Stimulated activated CD4-positive, alpha-beta T cell treated with anti-CD3 and anti-CD28 coated beads, Interleukin-2, amount 100 ng/mL, for 24 hours (primary cell): Measurements from ENCODE around the gene CYB5A.
A peak's percentile ranks its signal among the peaks of the same experiment; 100 is the strongest.

Source experiments
- DNase-seq, 2 donors: peaks; one replicate each; pipeline ENCODE4 v3.0.0-alpha.2; 2020

Gene CYB5A

GRCh38 chr18:74274700-74275099 is 17.1 kb downstream of the CYB5A start:
- no peak for DNase-seq

DNA sequence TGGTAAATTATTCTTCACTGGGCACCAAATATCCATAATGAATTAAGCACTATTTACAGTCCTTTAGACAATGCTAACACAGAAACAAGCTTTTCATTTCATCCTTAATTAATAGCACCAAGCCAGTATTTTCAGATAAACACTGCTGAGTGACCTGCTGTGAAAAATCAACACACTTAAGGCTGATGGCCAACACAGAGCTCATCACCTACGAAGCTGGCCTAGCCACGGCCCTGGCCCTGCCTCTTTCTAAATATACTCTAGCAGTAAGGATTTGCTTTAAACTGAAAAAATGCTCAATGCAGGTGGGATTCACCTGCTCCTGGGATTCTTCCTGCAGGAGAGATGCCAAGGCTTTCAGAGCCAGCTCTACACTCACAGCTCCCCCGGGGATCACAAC is 18.4 kb downstream of the CYB5A start:
- DNase-seq: no peak

GRCh38 chr18:74271635-74272034 is 20.1 kb downstream of the CYB5A start:
- no peak for DNase-seq

GRCh38 chr18:74268933-74269620 is 22.7 kb downstream of the CYB5A start:
- no peak for DNase-seq

DNA sequence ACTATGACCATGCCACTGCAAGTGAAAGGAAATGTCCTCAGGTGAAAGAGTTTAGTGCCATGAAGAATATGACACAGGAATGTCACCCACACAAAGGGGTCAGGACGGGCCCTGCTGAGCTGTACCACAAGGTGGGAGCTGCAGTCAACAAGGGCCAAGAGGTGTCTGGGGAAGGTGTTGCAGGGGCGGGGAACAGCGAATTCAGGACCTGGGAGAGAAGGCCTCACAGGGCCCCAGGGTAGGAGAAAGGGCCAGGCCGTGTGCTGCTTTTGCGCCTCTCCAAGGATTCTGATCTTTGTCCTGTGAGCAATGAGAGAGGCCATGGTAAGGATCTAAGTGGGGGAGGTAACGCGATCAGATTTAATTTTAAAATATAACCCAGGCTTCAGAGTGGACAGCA is 23.6 kb downstream of the CYB5A start:
- no peak for DNase-seq

DNA sequence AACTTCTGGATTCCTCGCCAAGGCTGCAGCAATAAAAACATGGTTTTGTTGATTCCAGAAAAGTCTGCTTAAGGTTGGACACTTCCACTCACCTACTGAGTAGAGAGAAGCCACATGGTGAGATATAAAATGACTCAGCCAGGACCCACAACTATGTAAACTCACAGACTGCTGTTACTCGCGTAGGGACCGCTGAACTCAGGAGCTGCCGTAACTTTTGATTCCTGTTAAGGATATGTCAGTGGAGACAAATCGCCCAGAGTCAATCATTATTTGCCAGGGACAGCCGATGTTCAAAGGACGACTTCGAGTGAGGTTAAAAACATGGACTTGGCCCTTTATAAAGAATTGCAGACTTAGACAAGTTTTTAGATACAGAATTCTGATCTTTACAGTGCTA is 25.6 kb downstream of the CYB5A start:
- DNase-seq: no peak

DNA sequence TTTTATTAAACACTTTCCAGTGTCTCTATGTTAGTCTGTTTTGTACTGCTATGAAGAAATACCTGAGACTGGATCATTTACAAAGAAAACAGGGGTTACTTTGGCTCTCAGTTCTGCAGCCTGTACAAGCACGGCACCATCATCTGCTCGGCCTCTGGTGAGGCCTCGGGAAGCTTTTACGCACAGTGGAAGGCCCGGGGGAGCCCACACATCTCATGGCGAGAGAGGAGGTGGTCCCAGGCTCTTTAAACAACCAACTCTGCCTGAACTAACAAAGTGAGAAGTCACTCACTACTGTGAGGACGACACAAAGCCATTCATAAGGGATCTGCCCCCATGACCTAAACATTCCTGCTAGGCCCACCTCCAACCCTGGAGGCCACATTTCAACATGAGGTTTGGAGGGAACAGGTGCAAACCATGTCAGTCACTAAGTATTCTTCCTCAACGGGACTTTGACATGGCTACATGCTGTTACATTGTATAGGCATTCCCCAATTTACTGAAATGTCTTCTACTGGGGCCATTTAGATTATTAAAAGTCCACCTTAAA is 26.1 kb downstream of the CYB5A start:
- no peak for DNase-seq

GRCh38 chr18:74264303-74265020 is 27.3 kb downstream of the CYB5A start:
- DNase-seq: no peak

DNA sequence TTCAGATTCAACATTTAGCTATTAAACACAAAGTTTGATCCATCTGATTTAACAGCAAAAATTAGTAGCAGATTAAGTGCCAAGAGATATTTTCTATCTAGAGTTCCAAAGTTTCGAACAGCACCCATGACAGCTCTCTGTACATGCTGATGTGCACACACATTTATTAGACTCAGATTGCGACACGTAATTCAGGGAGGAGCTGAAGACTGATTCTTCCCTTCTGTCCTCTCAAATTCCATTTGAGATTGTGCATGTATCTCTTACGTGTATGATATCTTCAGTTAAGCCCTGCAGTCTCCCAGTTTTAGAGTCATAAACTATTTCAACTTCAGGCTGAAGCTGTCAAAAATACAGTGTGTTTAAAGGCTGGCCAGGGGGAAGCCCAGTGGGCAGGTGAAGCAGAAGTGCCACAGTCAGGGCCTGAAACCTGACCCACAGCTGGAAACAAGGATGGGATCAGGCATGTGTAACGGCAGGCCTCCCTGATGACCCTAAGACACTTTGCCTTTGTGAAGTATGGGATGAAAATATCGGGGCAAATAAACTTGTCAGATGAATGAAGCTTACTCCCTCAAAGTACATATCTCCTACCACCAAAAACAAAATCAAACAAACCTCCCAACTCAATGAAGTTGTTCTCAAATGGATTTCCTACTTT is 30.6 kb downstream of the CYB5A start:
- DNase-seq: no peak

DNA sequence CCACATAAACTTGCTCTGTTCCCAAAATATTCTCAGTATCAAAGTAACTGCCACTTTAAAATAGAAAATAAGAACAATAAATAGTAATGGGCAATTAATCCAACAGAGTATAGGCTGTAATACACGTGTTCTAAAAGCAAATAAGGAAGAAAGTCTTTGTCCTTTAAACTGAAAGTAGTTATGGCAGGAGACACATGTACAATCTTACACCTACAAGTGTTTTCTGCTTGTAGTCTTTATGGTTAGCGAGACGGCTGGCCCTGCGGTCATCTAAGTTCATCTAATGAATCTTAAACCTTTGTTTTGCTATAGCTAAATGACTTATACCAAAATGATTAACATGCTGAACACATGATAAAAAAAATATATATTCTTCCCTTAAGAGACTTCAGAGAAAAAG is 32.4 kb downstream of the CYB5A start:
- no peak for DNase-seq

DNA sequence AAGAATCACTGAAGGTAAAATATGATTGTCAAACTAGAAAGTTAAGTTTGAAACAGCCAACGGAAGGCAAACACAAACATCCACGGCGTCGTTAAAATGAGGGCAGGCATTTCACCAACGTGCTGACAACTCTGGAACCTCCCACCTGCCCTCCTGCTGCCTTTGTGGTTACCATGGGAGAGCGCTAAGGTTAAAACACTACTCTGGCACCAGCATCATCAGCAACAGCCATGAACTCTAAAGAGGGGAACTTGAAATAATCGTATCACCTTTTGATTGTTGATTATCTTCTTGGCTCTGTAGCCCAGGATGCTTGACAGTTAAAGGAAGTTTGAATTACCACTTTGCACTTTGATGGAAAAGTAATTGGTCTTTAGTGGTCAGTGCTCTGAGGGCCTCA is 34.7 kb downstream of the CYB5A start:
- DNase-seq: no peak

DNA sequence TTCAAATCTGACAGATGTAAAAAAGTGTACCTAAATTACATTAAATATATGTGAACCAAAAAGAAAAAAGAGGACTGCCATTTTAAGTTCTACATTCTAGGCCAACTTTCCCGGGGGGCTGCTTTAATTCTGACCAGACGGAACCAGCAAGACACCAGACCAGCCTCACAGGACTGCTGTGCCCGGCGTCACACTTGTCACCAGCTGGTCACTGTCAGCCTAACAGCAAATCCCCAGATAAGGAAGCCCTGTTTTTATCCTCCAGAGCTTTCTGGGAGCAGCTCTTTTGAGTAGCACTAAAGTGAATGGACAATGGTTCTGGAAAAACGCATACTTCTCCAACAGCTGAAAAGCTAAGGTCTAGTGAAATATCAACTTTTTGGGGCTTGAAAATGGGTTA is 35.6 kb downstream of the CYB5A start:
- no peak for DNase-seq

- no peak for DNase-seq
Observed at GRCh38 chr18:74255131-74255616, 36.6 kb downstream of the CYB5A start.

- DNase-seq: peak in 1 of 2 donors; percentile 11
Observed at GRCh38 chr18:74252039-74252395, 39.7 kb downstream of the CYB5A start.

GRCh38 chr18:74251297-74252038 is 40.3 kb downstream of the CYB5A start:
- DNase-seq: no peak

- DNase-seq: no peak
Observed at GRCh38 chr18:74250131-74250530, 41.6 kb downstream of the CYB5A start.

- DNase-seq: no peak
Observed at GRCh38 chr18:74249181-74249968, 42.4 kb downstream of the CYB5A start.

DNA sequence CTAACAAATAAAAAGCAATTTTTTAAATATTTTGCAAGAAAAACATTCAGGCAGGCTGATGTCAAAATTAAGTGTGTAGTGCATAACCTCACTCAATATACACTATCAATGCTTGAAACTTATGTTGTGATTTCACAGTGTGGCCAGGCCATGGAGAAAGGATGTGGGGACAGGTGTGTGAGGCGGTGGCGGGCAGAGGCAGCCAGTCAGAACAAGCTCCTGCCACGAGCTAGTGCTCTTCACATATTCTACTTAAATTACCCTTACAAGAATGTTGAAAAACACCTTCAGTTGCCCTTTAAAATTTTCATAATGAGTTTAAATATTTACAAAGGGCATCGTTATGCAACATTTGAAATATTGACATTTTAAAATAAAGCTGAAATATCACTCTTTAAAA is 43.2 kb downstream of the CYB5A start:
- peak in 1 of 2 donors; percentile 14 for DNase-seq

GRCh38 chr18:74248189-74248588 is 43.6 kb downstream of the CYB5A start:
- DNase-seq: peak in 1 of 2 donors; percentile 9

GRCh38 chr18:74244554-74244953 is 47.2 kb downstream of the CYB5A start:
- DNase-seq: no peak

DNA sequence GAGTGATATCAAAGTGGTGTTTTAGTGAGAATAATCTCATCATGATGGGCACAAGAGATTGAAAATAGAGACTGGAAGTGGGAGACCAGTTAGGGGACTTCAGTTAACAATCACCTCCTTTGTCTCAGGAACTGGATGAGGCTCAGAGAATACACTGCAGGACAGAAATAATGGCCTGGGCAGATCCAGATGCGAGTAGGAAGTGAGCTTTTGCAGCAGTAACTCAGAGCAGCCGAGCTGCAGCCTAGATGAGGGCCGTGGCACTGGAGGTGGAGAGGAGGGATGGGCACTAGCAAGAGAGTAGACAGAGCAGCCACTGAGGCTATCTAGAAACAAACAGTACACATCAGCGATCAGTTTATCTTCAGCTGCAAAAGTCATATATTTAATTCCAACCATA is 48.6 kb downstream of the CYB5A start:
- DNase-seq: no peak

- DNase-seq: no peak
Observed at GRCh38 chr18:74242438-74243096, 49.2 kb downstream of the CYB5A start.
